ENCODE results near the gene CNTNAP5. TPM values are rescaled to one million over a fixed set of nuclear protein-coding genes. Genes with fewer than 3 reads are reported as not detected.

CNTNAP5 gene
- total RNA-seq, 2 donors from 2014 or later, result 0.11 TPM; not detected in 1

DNA sequence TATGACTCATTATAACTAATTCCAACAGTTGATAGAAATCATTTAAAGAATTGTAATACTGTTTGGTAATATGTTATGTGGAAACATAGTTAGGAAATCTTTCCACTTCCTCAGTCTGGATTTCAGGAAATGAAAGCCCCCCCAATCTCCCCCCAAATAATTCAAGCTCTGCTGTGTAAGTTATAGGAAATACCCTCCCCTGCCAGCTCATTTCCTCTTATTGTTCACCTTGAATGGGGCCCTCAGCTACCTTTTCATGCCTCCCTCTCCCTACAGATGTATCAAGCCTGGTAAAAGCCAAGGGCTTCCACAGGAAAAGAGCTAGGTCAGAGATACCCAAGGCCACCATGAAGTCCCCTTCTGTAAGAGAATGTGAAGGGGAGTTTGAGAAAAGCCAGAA lies 155.5 kb downstream of the CNTNAP5 start:
- Histone ChIP-seq H3K9me3 (no peaks in the 10 kb centered on the region), H3K4me3 (no peak overlapping the region), H3K27me3 (replicated peaks; ENCODE audit: insufficient read depth) (no peaks in the 10 kb centered on the region), H3K4me1 (replicated peaks) (no peaks in the 10 kb centered on the region), H3K27ac (no peak overlapping the region), H3K36me3 (no peaks in the 10 kb centered on the region)
- intact Hi-C loops (cut with DNase I), result no loop called here
- TF ChIP-seq POLR2AphosphoS5 (IDR thresholded peaks at IDR 0.05) (no peak), POLR2A (IDR thresholded peaks at IDR 0.05) (no peak), CTCF (IDR thresholded peaks at IDR 0.05) (no peak)
- DNase-seq (ENCODE audit: low spot score), result no peak

GRCh38 chr2:124186801-124187200 lies 161.7 kb downstream of the CNTNAP5 start:
- 88% methylated on average over 1 of the region's 1 CpG for WGBS
- no peak for TF ChIP-seq POLR2AphosphoS5 (IDR thresholded peaks at IDR 0.05)
- no peak for TF ChIP-seq CTCF (IDR thresholded peaks at IDR 0.05)
- TF ChIP-seq POLR2A (IDR thresholded peaks at IDR 0.05), result no peak
- H3K4me1 ChIP-seq (replicated peaks), result no peaks in the 10 kb centered on the region

GRCh38 chr2:124187948-124188347 lies 162.9 kb downstream of the CNTNAP5 start:
- Histone ChIP-seq H3K4me3 (no peak overlapping the region), H3K27ac (no peak overlapping the region), H3K27me3 (replicated peaks; ENCODE audit: insufficient read depth) (no peaks in the 10 kb centered on the region), H3K9me3 (no peaks in the 10 kb centered on the region), H3K36me3 (no peaks in the 10 kb centered on the region), H3K4me1 (replicated peaks) (no peaks in the 10 kb centered on the region)
- TF ChIP-seq CTCF (IDR thresholded peaks at IDR 0.05) (no peak), POLR2A (IDR thresholded peaks at IDR 0.05) (no peak), POLR2AphosphoS5 (IDR thresholded peaks at IDR 0.05) (no peak)
- no peak for DNase-seq (ENCODE audit: low spot score)
- 74% methylated on average over 2 of the region's 2 CpGs for WGBS
- intact Hi-C loops (cut with DNase I), result no loop called here

More at GRCh38 chr2:124186801-124187200, 161.7 kb downstream of the CNTNAP5 start:
- Histone ChIP-seq H3K36me3 (no peaks in the 10 kb centered on the region), H3K27ac (no peak overlapping the region), H3K27me3 (replicated peaks; ENCODE audit: insufficient read depth) (no peaks in the 10 kb centered on the region), H3K4me3 (no peak overlapping the region), H3K9me3 (no peaks in the 10 kb centered on the region)
- intact Hi-C loops (cut with DNase I), result no loop called here
- DNase-seq (ENCODE audit: low spot score), result no peak

DNA sequence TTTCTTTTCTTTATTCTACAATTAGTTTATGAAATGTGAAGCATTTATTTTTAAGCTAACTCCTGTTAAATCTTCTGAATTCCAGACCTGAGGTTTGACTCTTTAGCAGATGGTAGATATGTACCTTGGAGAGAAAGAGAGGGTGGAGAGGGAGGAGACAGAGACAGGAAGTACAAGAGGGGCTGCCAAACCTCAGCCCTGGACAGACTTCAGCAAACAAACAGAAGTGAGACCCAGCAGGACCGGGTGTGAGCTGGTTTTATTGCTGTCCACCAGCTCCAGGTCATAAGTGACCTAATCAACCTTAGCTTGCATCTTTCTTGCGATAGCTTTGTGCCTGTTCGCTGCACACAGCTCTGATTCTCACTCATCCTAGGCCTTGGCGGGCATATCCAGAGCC lies 168.6 kb downstream of the CNTNAP5 start:
- intact Hi-C loops (cut with DNase I), result no loop called here
- Histone ChIP-seq H3K27me3 (replicated peaks; ENCODE audit: insufficient read depth) (no peaks in the 10 kb centered on the region), H3K4me3 (no peak overlapping the region), H3K27ac (no peak overlapping the region), H3K36me3 (no peaks in the 10 kb centered on the region), H3K9me3 (no peaks in the 10 kb centered on the region), H3K4me1 (replicated peaks) (no peaks in the 10 kb centered on the region)
- TF ChIP-seq POLR2A (IDR thresholded peaks at IDR 0.05) (no peak), CTCF (IDR thresholded peaks at IDR 0.05) (no peak), POLR2AphosphoS5 (IDR thresholded peaks at IDR 0.05) (no peak)
- 48% methylated on average over 4 of the region's 4 CpGs for WGBS
- no peak for DNase-seq (ENCODE audit: low spot score)

- Histone ChIP-seq H3K4me1 (replicated peaks) (no peaks in the 10 kb centered on the region), H3K27ac (no peak overlapping the region), H3K9me3 (no peaks in the 10 kb centered on the region), H3K27me3 (replicated peaks; ENCODE audit: insufficient read depth) (no peaks in the 10 kb centered on the region), H3K4me3 (no peak overlapping the region), H3K36me3 (no peaks in the 10 kb centered on the region)
- intact Hi-C loops (cut with DNase I), result no loop called here
- no peak for DNase-seq (ENCODE audit: low spot score)
- WGBS, result 86% methylated on average over 2 of the region's 2 CpGs
- TF ChIP-seq POLR2A (IDR thresholded peaks at IDR 0.05) (no peak), POLR2AphosphoS5 (IDR thresholded peaks at IDR 0.05) (no peak), CTCF (IDR thresholded peaks at IDR 0.05) (no peak)
These were observed 176.6 kb downstream of the CNTNAP5 start for GRCh38 chr2:124201713-124202112.
